PC-9 (cell line): ENCODE results near the gene RASAL2. TPM values are rescaled to one million over a fixed set of nuclear protein-coding genes. Genes with fewer than 3 reads are reported as not detected.

Experiments used
- BruUV-seq: library from RNA; stranded (reverse); fragments of 400-500 nt; replicated peaks from 2 replicates; lab custom pipeline; 2021; lab: Mats Ljungman, UMichigan
- CTCF ChIA-PET: fragments of 300-600 bp; sonication (Branson Sonifier 250); formaldehyde crosslinking; loops from one replicate; lab custom pipeline; 2022; ENCODE audit warnings: antibody characterized with exemption; lab: Charles Lee
- POLR2A ChIA-PET: fragments of 300-600 bp; sonication (Branson Sonifier 250); formaldehyde crosslinking; loops from one replicate; lab custom pipeline; 2022; ENCODE audit warnings: antibody characterized with exemption; ENCODE audit not compliant: unreplicated experiment; lab: Charles Lee
- DNase-seq, 2 experiments: peaks; one replicate each; pipeline versions ENCODE4 v3.0.0 to v3.0.0-alpha.2; 2015 to 2022; ENCODE audit warnings: mixed read lengths in 1 of 2
- H2AFZ ChIP-seq: fragments of 200-600 bp; sonication (generic); 2 replicates; pipeline ENCODE4 v1.8.1; 2017; ENCODE audit warnings: antibody characterized with exemption
- H3F3A ChIP-seq: fragments of 200-600 bp; sonication (generic); 2 replicates; pipeline ENCODE4 v1.8.1; 2017; ENCODE audit warnings: antibody characterized with exemption, mild to moderate bottlenecking, low read depth; ENCODE audit not compliant: insufficient read depth
- H3K27ac ChIP-seq: fragments of 200-600 bp; sonication (generic); 2 replicates; pipeline ENCODE4 v1.6.1; 2016; ENCODE audit warnings: mixed run types
- H3K27me3 ChIP-seq: fragments of 200-600 bp; sonication (generic); 2 replicates; pipeline ENCODE4 v1.6.1; 2016; ENCODE audit warnings: low read depth, mixed run types; ENCODE audit not compliant: insufficient read depth
- H3K36me3 ChIP-seq: fragments of 200-600 bp; sonication (generic); 2 replicates; pipeline ENCODE4 v1.6.1; 2016; ENCODE audit warnings: low read depth, mixed run types
- H3K4me1 ChIP-seq: fragments of 200-600 bp; sonication (generic); replicated peaks from 2 replicates; pipeline ENCODE4 v1.6.1; 2016; ENCODE audit warnings: mixed run types; ENCODE audit not compliant: insufficient read depth
- H3K4me2 ChIP-seq: fragments of 200-600 bp; sonication (generic); 2 replicates; pipeline ENCODE4 v1.6.1; 2017; ENCODE audit warnings: mixed run types
- H3K4me3 ChIP-seq: fragments of 200-600 bp; sonication (generic); 2 replicates; pipeline ENCODE4 v1.6.1; 2016; ENCODE audit warnings: mixed run types
- H3K79me2 ChIP-seq: fragments of 200-600 bp; sonication (generic); 2 replicates; pipeline ENCODE4 v1.6.1; 2017; ENCODE audit warnings: low read depth, mixed run types
- H3K9me2 ChIP-seq: fragments of 200-600 bp; sonication (generic); 2 replicates; pipeline ENCODE4 v1.8.1; 2017; ENCODE audit warnings: mild to moderate bottlenecking; ENCODE audit not compliant: insufficient read depth
- H3K9me3 ChIP-seq: fragments of 200-600 bp; sonication (generic); 2 replicates; pipeline ENCODE4 v1.8.1; 2016; ENCODE audit warnings: low read depth; ENCODE audit not compliant: insufficient read depth
- H4K20me1 ChIP-seq: fragments of 200-600 bp; sonication (generic); 2 replicates; pipeline ENCODE4 v1.8.1; 2017; ENCODE audit not compliant: insufficient read depth
- EZH2 ChIP-seq: fragments of 200-600 bp; sonication (generic); IDR thresholded peaks from 2 replicates; pipeline ENCODE4 v1.8.0; 2017; ENCODE audit warnings: antibody characterized with exemption, low read depth
- intact Hi-C: fragments of 100-400 bp; cut with micrococcal nuclease; formaldehyde crosslinking; loops from one replicate; pipeline ENCODE4 v1.10.0; 2022; ENCODE audit not compliant: unreplicated experiment
- total RNA-seq: library from RNA; stranded (reverse); gene quantifications from 2 replicates; pipeline ENCODE4 v1.2.3, GENCODE V29; 2021
- TF ChIP-seq, protein P1 (sequence below): fragments of 200-600 bp; sonication (generic); conservative IDR thresholded peaks from 2 replicates; pipeline ENCODE4 v1.6.1; 2017; ENCODE audit warnings: mixed run types, antibody characterized with exemption, mild to moderate bottlenecking, moderate library complexity

RASAL2 gene
- total RNA-seq, 1 experiment from 2014 or later = 54.1 TPM

DNA sequence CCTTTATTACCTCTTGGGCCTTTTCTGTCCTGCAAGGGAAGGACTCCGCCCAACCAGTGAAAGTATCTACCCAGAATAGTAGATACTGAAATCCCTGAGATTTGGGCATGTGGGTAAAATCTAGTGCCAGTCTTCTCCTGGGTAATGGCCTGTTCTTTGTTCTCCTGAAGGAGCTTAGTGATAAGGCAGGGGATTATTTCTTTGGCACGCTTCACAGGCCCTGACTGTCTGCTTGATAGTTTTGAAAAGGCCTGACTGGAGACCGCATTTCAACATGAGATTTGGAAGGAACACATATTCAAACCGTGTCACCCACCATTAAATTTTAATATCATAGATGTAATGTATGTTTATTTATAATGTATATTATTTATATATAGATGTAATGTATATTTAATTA, 48.9 kb downstream of the RASAL2 start:
- CTCF ChIA-PET = no interaction called here
- H3K79me2 ChIP-seq = peaks cover 78% of the 10 kb centered on the region

DNA sequence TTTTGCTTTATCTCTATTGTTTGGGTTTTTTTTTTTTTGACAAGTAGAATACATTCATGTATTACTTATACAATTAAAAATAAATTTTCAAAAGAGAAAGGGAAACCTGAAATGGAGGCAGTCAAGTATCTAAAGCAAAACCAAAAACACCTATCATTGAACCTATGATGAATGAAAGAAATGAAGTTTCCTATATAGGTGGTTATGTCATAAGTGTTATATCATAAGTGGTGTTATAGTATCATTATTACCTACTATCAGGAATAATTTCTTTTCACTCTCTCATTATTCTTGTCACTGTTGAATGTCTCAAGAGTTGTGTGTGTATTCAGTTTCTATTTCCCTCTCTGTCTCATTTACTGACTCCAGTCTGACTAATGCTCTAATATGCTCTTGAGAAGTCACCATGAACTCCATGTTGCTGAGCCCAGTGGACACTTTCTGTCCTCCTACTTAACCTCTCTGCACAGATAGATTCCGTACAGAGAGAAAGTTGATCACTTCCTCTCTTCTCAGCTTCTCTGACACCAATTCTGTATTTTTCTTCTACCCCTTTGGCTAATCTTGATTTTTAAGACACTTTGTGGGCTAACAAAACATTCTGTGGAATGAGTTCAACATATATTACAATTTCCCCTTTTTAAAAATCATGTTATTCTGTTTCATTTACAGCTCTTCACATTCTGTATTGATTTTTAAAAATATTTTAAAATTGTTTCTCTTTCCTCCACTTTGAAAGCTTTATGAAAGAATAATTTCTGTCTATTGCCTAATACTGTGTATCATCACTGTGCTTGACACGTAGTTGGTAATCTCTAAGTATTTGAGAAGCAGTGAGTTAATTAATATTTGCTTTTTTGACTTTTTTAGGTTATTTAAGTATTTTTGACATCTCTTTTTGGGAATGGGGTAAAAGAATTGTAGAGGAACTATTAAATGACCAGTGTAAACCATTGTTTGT, 50.1 kb downstream of the RASAL2 start:
- TF ChIP-seq EZH2 = no peak
- TF ChIP-seq, protein P1, sequence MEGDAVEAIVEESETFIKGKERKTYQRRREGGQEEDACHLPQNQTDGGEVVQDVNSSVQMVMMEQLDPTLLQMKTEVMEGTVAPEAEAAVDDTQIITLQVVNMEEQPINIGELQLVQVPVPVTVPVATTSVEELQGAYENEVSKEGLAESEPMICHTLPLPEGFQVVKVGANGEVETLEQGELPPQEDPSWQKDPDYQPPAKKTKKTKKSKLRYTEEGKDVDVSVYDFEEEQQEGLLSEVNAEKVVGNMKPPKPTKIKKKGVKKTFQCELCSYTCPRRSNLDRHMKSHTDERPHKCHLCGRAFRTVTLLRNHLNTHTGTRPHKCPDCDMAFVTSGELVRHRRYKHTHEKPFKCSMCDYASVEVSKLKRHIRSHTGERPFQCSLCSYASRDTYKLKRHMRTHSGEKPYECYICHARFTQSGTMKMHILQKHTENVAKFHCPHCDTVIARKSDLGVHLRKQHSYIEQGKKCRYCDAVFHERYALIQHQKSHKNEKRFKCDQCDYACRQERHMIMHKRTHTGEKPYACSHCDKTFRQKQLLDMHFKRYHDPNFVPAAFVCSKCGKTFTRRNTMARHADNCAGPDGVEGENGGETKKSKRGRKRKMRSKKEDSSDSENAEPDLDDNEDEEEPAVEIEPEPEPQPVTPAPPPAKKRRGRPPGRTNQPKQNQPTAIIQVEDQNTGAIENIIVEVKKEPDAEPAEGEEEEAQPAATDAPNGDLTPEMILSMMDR = no peak
- no peaks in the 10 kb centered on the region for H3K9me2 ChIP-seq

More for the DNA sequence above, 48.9 kb downstream of the RASAL2 start:
- POLR2A ChIA-PET = no interaction called here
- Histone ChIP-seq H3K27me3 (no peaks in the 10 kb centered on the region), H3K36me3 (peaks cover 5% of the 10 kb centered on the region), H2AFZ (no peak overlapping the region), H3K27ac (no peak overlapping the region), H3K4me1 (no peaks in the 10 kb centered on the region), H3K9me2 (no peaks in the 10 kb centered on the region), H3K4me2 (no peak overlapping the region), H3K4me3 (no peak overlapping the region), H3F3A (no peaks in the 10 kb centered on the region), H4K20me1 (no peaks in the 10 kb centered on the region), H3K9me3 (no peaks in the 10 kb centered on the region)
- DNase-seq = no peak
- TF ChIP-seq EZH2 = no peak
- BruUV-seq = no TSS peak
- intact Hi-C loops = no loop called here

DNA sequence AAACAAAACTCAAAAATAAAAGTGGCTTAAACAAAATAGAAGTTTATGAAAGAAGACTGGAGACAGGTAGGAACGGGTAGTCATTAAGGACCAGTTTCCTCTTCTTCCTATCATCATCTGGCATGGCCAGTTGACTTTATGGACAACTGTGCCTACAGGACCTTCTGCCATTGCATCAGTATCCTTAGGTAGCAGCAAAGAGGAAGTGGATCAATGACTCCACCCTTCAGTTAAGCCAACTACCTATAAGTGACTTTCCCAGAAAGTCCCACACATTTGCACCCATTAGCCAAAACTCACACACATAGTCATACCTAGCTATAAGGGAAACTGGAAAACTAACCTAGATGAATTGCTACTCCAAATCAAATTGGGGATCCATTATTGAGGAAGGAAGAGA, 51.7 kb downstream of the RASAL2 start:
- no peaks in the 10 kb centered on the region for H3K4me1 ChIP-seq
- POLR2A ChIA-PET = no interaction called here
- peaks cover 78% of the 10 kb centered on the region for H3K79me2 ChIP-seq
- CTCF ChIA-PET = no interaction called here
- no peak overlapping the region for H2AFZ ChIP-seq
- no peaks in the 10 kb centered on the region for H4K20me1 ChIP-seq
- H3K9me2 ChIP-seq = 0 out of 2 replicates have a peak, but pooled peaks cover 4% of the 10 kb centered on the region
- H3K36me3 ChIP-seq = peaks cover under 1% of the 10 kb centered on the region
- H3K9me3 ChIP-seq = no peaks in the 10 kb centered on the region
- no peak overlapping the region for H3K4me3 ChIP-seq
- BruUV-seq = no TSS peak
- TF ChIP-seq, protein P1 = no peak
- no peak for TF ChIP-seq EZH2
- H3K4me2 ChIP-seq = no peak overlapping the region
- no peak overlapping the region for H3K27ac ChIP-seq
- intact Hi-C loops = no loop called here
- no peak for DNase-seq
- H3K27me3 ChIP-seq = no peaks in the 10 kb centered on the region
- H3F3A ChIP-seq = no peaks in the 10 kb centered on the region

More for the DNA sequence above, 50.1 kb downstream of the RASAL2 start:
- no peak overlapping the region for H3K27ac ChIP-seq
- no peaks in the 10 kb centered on the region for H3F3A ChIP-seq
- H3K9me3 ChIP-seq = no peaks in the 10 kb centered on the region
- ChIA-PET POLR2A (no interaction called here), CTCF (no interaction called here)
- no peaks in the 10 kb centered on the region for H3K27me3 ChIP-seq
- no peak overlapping the region for H3K4me2 ChIP-seq
- no peak overlapping the region for H3K4me3 ChIP-seq
- peaks cover 5% of the 10 kb centered on the region for H3K36me3 ChIP-seq
- H3K4me1 ChIP-seq = no peaks in the 10 kb centered on the region
- intact Hi-C loops = no loop called here
- no peak for DNase-seq
- no peak overlapping the region for H2AFZ ChIP-seq
- H4K20me1 ChIP-seq = no peaks in the 10 kb centered on the region
- H3K79me2 ChIP-seq = peaks cover 78% of the 10 kb centered on the region
- BruUV-seq = no TSS peak
